ENCODE results near the gene C11orf98.
A peak's percentile ranks its signal among the peaks of the same experiment; 100 is the strongest.
"Not testable (repeated sequence)": the region's sequence is repeated elsewhere in the genome, so short reads cannot be mapped to it uniquely, and the experiment has no call there.

Gene C11orf98

GRCh38 chr11:62687508-62688396 is 22.7 kb upstream of the C11orf98 start:
- DNase-seq (ENCODE audit: low read depth in 2 of 2, low spot score in 1 of 2), result no peak

- DNase-seq (ENCODE audit: low read depth in 2 of 2, low spot score in 1 of 2), result no peak
These were observed 17.5 kb upstream of the C11orf98 start for GRCh38 chr11:62682518-62682917.

GRCh38 chr11:62680825-62681240 is 15.8 kb upstream of the C11orf98 start:
- no peak for DNase-seq (ENCODE audit: low read depth in 2 of 2, low spot score in 1 of 2)

DNA sequence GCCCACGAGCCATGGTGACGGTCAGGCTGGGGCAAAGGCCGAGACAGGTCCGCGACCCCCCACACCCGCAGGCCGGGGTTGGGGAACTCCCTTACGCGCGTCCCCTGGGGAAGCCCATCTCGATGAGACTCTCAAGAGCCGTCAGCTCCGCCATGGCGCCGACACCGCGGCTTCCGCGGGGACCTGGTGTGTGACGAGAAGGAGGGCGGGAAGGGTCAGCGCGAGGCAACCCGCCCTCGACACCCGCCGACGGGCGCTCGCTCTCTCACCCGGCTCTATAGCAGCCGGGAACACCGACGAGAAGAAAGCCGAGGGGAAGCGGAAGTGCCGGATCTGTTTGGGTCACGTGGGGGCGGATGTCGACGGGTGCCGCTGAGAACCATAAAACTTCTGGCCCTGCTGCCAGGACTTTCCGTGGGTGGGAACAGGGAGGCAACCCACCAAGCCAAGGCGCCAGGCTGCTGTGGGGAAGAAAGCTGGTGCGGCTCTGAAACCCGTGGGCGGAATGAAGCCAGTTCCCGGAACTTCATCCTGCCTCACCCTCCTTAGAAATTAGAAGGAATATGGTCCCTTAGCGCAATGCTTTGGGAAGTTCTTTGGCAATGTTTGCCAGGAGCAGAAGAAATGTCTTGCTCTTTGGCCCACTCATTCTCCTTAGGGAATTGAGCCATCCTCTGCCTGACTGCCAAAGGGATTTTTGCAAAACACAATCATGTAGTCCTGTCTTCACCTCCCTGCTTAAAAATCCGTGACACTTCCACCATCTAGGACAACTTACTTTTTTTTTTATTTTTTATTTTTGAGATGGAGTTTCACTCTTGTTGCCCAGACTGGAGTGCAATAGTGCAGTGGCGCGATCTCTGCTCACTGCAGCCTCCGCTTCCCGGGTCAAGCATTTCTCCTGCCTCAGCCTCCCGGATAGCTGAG is 14.0 kb upstream of the C11orf98 start, which contains the start of gene UBXN1:
TSS of gene UBXN1 (minus strand) at position 304 of the 927 bp plus-strand sequence. CDS start at position 154, 150 bp downstream.
- DNase-seq (ENCODE audit: low read depth in 2 of 2, low spot score in 1 of 2), result peak; percentile 75 to 79

DNA sequence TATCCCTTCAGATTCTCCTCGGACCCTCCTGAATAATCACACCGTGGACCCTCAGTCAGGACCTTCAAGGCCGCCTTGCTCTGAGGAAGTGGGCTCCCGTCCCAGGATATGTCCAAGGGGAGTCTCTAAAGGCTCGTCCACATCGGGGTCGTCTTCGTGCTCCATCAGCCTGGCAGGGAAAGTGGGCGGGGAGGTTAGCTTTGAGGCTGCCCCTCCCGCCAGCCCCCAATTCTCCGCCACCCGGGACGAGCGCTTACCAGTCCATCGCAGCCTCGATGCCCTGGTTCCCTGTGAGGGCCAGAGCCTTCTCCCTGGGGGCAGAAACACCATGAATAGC is 13.4 kb upstream of the C11orf98 start:
- no peak for DNase-seq (ENCODE audit: low read depth in 2 of 2, low spot score in 1 of 2)

DNA sequence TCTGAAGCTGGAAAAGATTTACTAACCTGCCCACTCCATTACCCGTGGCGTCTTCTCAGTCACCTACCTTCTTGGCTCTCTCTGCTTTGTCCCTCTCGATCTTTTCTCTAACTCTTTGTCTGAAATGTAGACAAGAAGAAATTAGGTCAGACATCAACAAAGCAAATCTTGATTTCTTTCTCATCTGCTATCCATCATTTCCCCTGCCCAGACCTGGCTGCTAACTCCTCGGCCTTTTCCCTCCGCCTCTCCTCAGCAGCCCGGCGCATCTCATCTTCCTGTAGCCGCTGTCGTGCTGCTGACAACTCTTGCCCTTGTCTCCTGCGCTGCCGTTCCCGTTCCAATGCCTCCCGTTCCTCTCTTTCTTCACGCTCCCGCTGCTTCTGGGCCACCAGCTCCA is 12.7 kb upstream of the C11orf98 start:
- DNase-seq (ENCODE audit: low read depth in 2 of 2, low spot score in 1 of 2), result no peak

- no peak for DNase-seq (ENCODE audit: low read depth in 2 of 2, low spot score in 1 of 2)
These were observed 12.1 kb upstream of the C11orf98 start for GRCh38 chr11:62677156-62677555.

- no peak for DNase-seq (ENCODE audit: low read depth in 2 of 2, low spot score in 1 of 2)
These were observed 11.7 kb upstream of the C11orf98 start for GRCh38 chr11:62676698-62677097.

DNA sequence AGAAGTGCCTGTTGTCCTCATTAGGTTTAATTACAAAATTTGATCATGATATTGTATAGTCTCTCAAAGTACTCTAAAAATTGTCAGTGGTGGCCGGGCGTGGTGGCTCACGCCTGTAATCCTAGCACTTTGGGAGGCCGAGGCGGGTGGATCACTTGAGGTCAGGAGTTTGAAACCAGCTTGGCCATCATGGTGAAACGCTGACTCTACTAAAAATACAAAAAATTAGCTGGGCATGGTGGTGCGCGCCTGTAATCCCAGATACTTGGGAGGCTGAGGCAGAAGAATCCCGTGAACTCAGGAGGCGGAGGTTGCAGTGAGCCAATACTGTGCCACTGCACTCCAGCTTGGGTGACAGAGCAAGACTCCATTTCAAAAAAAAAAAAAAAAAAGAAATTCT is 10.4 kb upstream of the C11orf98 start:
- DNase-seq (ENCODE audit: low read depth in 2 of 2, low spot score in 1 of 2), result not testable (repeated sequence)

- DNase-seq (ENCODE audit: low read depth in 2 of 2, low spot score in 1 of 2), result no peak
These were observed 8.2 kb upstream of the C11orf98 start for GRCh38 chr11:62673196-62673525.

DNA sequence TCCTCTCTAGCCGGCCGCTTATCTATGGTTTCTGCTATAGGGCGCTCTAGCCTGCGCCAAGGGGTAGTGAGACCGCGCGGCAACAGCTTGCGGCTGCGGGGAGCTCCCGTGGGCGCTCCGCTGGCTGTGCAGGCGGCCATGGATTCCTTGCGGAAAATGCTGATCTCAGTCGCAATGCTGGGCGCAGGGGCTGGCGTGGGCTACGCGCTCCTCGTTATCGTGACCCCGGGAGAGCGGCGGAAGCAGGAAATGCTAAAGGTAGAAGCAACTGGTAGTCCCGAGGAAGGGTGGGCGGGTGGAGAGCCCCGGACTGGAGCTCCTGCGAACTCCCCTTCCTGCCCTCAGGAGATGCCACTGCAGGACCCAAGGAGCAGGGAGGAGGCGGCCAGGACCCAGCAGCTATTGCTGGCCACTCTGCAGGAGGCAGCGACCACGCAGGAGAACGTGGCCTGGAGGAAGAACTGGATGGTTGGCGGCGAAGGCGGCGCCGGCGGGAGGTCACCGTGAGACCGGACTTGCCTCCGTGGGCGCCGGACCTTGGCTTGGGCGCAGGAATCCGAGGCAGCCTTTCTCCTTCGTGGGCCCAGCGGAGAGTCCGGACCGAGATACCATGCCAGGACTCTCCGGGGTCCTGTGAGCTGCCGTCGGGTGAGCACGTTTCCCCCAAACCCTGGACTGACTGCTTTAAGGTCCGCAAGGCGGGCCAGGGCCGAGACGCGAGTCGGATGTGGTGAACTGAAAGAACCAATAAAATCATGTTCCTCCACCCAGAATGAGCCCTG is 6.8 kb upstream of the C11orf98 start, which contains the start of the genes LBHD1 and UQCC3:
TSS of gene LBHD1 (minus strand) at position 660 of the 782 bp plus-strand sequence. CDS start 2,236 bp downstream, outside the sequence.
TSS of gene UQCC3 (plus strand) at position 66 of the 782 bp plus-strand sequence. CDS start at position 139, 73 bp downstream.
- peak; percentile 53 to 67 for DNase-seq (ENCODE audit: low read depth in 2 of 2, low spot score in 1 of 2)

DNA sequence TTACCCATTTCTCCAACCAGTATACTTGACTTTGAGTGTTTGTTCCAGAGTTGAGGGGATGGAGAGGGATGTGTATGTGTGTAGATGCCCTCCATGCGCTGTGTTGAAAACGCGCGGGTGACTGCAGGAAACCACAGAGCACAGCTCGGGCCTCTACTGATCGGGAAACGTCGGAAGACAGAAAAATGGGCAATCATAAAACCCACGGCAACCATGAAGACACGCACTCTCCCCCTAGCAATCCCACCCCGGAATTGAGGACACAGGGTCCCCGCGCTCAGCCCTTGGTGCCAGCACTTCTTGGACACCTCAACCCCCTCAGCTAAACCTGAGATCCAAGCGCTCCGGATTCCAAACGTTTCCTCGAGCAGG is 6.2 kb upstream of the C11orf98 start:
- no peak for DNase-seq (ENCODE audit: low read depth in 2 of 2, low spot score in 1 of 2)

GRCh38 chr11:62669420-62670161 is 4.6 kb upstream of the C11orf98 start:
- no peak for DNase-seq (ENCODE audit: low read depth in 2 of 2, low spot score in 1 of 2)

- DNase-seq (ENCODE audit: low read depth in 2 of 2, low spot score in 1 of 2), result no peak
These were observed 2.5 kb upstream of the C11orf98 start for GRCh38 chr11:62667460-62667859.

DNA sequence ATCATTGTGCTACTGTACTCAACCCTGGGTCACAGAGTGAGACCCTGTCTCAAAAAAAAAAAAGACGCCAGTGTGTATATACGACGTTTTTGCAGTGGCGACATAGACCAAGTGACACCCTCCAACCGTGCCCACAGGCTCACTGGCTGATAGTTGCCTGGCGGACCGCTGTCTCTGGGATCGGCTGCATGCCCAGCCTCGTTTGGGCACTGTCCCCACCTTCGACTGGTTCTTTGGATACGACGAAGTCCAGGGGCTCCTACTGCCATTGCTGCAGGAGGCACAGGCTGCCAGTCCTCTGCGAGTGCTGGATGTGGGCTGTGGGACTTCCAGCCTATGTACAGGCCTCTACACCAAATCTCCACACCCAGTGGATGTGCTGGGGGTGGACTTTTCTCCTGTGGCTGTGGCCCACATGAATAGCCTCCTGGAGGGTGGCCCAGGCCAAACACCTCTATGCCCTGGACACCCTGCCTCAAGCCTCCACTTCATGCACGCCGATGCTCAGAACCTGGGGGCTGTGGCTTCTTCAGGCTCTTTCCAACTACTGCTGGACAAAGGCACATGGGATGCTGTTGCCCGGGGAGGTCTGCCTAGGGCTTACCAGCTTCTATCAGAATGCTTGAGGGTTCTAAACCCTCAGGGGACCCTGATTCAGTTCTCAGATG is 1.4 kb upstream of the C11orf98 start:
- DNase-seq (ENCODE audit: low read depth in 2 of 2, low spot score in 1 of 2), result no peak

DNA sequence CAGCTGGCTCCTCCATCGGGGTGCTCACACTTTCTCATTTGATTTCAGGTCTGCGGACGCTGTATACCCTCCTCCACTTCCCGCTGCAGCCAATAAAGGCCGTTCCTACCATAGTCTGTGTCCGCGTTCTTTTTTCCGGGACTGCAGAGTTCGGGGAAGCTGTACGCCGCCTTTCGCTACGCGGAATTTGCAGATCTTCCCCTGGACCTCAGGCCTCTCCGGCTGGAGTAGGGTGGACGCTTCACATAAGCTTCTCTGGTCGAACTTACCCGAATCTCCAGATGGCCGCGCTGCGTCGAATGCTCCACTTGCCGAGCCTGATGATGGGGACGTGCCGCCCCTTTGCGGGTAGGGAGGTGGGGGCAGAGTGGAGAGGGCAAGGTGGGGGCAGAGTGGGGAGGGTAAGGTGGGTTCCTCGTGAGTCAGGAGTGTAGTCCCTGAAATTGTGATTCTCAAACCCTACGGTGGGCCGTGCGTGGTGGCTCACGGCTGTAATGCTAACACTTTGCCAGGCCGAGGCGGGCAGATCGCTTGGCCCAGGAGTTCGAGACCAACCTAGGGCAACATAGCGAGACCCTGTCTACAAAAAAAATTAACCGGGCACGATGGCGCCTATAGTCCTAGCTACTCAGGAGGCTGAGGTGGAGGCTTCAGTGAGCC is 719 bp upstream of the C11orf98 start:
- peak in 1 of 2 donors; percentile 64 for DNase-seq (ENCODE audit: low read depth in 2 of 2, low spot score in 1 of 2)

- no peak for DNase-seq (ENCODE audit: low read depth in 2 of 2, low spot score in 1 of 2)
These were observed 470 bp downstream of the C11orf98 start for GRCh38 chr11:62664405-62665074.

- DNase-seq (ENCODE audit: low read depth in 2 of 2, low spot score in 1 of 2), result no peak
These were observed 8.1 kb downstream of the C11orf98 start for GRCh38 chr11:62656796-62657429.
